IMR-90 (cell line): ENCODE measurements around the gene UNKL. TPM values are rescaled to one million over a fixed set of nuclear protein-coding genes. Genes with fewer than 3 reads are reported as not detected.

Experiments used
- ATAC-seq: fragments of 200-7000 bp; cut with Tn5 transposase; 2 replicates; pipeline ENCODE4 v1.9.1; 2020; ENCODE audit warnings: low read depth, mild to moderate bottlenecking, moderate library complexity
- BruUV-seq: library from RNA; stranded (reverse); fragments of 400-500 nt; replicated peaks from 2 replicates; lab custom pipeline; 2021; lab: Mats Ljungman, UMichigan
- CTCF ChIA-PET: fragments of 300-600 bp; formaldehyde crosslinking; extraction: SDS; loops from one replicate; lab custom pipeline; 2021; ENCODE audit warnings: antibody characterized with exemption; lab: Yijun Ruan, JAX
- POLR2A ChIA-PET: fragments of 300-600 bp; sonication (Branson Sonifier 250); formaldehyde crosslinking; loops from one replicate; lab custom pipeline; 2022; ENCODE audit warnings: antibody characterized with exemption; ENCODE audit not compliant: unreplicated experiment; lab: Charles Lee
- DNase-seq: peaks from one replicate; pipeline ENCODE4 v3.0.0; 2013
- H2AFZ ChIP-seq: replicated peaks from 2 replicates; pipeline ENCODE3; 2013; ENCODE audit warnings: low read length, mild to moderate bottlenecking; ENCODE audit not compliant: poor library complexity
- H2AK5ac ChIP-seq: 2 replicates; pipeline ENCODE4 v1.6.1; 2013; ENCODE audit warnings: low read depth, low read length, inconsistent platforms
- H2AK9ac ChIP-seq: replicated peaks from 2 replicates; pipeline ENCODE3; 2013; ENCODE audit warnings: mild to moderate bottlenecking, low read depth, low read length, moderate library complexity; ENCODE audit not compliant: poor library complexity
- H2BK120ac ChIP-seq: 2 replicates; pipeline ENCODE4 v1.6.1; 2013; ENCODE audit warnings: low read depth, low read length, inconsistent platforms
- H2BK15ac ChIP-seq: 3 replicates; pipeline ENCODE4 v1.6.1; 2013; ENCODE audit warnings: low read depth, low read length, inconsistent platforms
- H2BK20ac ChIP-seq: 2 replicates; pipeline ENCODE4 v1.6.1; 2013; ENCODE audit warnings: low read depth, mild to moderate bottlenecking, inconsistent platforms, low read length, moderate library complexity
- H2BK5ac ChIP-seq: 2 replicates; pipeline ENCODE4 v1.6.1; 2013; ENCODE audit warnings: mild to moderate bottlenecking, low read depth, low read length, inconsistent platforms; ENCODE audit not compliant: poor library complexity, severe bottlenecking
- H3K14ac ChIP-seq: replicated peaks from 2 replicates; pipeline ENCODE4 v1.6.1; 2013; ENCODE audit warnings: low read depth, low read length, inconsistent platforms
- H3K18ac ChIP-seq: 2 replicates; pipeline ENCODE4 v1.6.1; 2013; ENCODE audit warnings: low read depth, low read length, control low read depth
- H3K23ac ChIP-seq: 2 replicates; pipeline ENCODE4 v1.6.1; 2013; ENCODE audit warnings: low read depth, low read length, inconsistent platforms
- H3K27ac ChIP-seq: 2 replicates; pipeline ENCODE4 v1.5.1; 2013; ENCODE audit warnings: mild to moderate bottlenecking, control low read depth, low read length; ENCODE audit not compliant: insufficient read depth
- H3K27me3 ChIP-seq: 2 replicates; pipeline ENCODE4 v1.6.1; 2013; ENCODE audit warnings: low read length; ENCODE audit not compliant: control insufficient read depth, insufficient read depth
- H3K36me3 ChIP-seq: 2 replicates; pipeline ENCODE4 v1.6.1; 2013; ENCODE audit warnings: low read length, mixed read lengths; ENCODE audit not compliant: control insufficient read depth, insufficient read depth
- H3K4ac ChIP-seq: 2 replicates; pipeline ENCODE4 v1.6.1; 2013; ENCODE audit warnings: low read depth, low read length, inconsistent platforms
- H3K4me1 ChIP-seq: 2 replicates; pipeline ENCODE4 v1.6.1; 2013; ENCODE audit warnings: low read length, mixed read lengths; ENCODE audit not compliant: control insufficient read depth, insufficient read depth
- H3K4me2 ChIP-seq: 2 replicates; pipeline ENCODE4 v1.6.1; 2013; ENCODE audit warnings: low read depth, mild to moderate bottlenecking, control low read depth, low read length, moderate library complexity
- H3K4me3 ChIP-seq: 2 replicates; pipeline ENCODE4 v1.5.1; 2013; ENCODE audit warnings: low read depth, mild to moderate bottlenecking, control low read depth, low read length, moderate library complexity; ENCODE audit not compliant: insufficient read depth
- H3K56ac ChIP-seq: 2 replicates; pipeline ENCODE4 v1.6.1; 2013; ENCODE audit warnings: low read length, inconsistent platforms; ENCODE audit not compliant: insufficient read depth; ENCODE audit errors: extremely low read depth
- H3K79me1 ChIP-seq, 2 experiments: 2 replicates each; pipeline ENCODE4 v1.6.1; 2013; ENCODE audit warnings: low read length in 2 of 2, inconsistent platforms in 1 of 2, low read depth in 1 of 2
- H3K9ac ChIP-seq: 2 replicates; pipeline ENCODE4 v1.6.1; 2013; ENCODE audit warnings: low read depth, low read length, control low read depth
- H3K9me1 ChIP-seq: 2 replicates; pipeline ENCODE4 v1.6.1; 2013; ENCODE audit warnings: low read length, inconsistent platforms; ENCODE audit not compliant: insufficient read depth
- H3K9me3 ChIP-seq: 2 replicates; pipeline ENCODE4 v1.6.1; 2013; ENCODE audit warnings: low read length; ENCODE audit not compliant: control insufficient read depth, insufficient read depth
- H4K20me1 ChIP-seq: 2 replicates; pipeline ENCODE4 v1.6.1; 2013; ENCODE audit warnings: low read length, inconsistent platforms; ENCODE audit not compliant: insufficient read depth
- H4K5ac ChIP-seq: 2 replicates; pipeline ENCODE4 v1.6.1; 2013; ENCODE audit warnings: mild to moderate bottlenecking, low read depth, low read length, control low read depth
- H4K8ac ChIP-seq, 2 experiments: 2 replicates each; pipeline ENCODE4 v1.6.1; 2013; ENCODE audit warnings: low read depth in 2 of 2, low read length in 2 of 2, control low read depth in 1 of 2, inconsistent platforms in 1 of 2
- H4K91ac ChIP-seq: 2 replicates; pipeline ENCODE4 v1.6.1; 2013; ENCODE audit warnings: low read depth, low read length, inconsistent platforms; ENCODE audit not compliant: insufficient read depth
- BHLHE40 ChIP-seq: fragments of 150-350 bp; IDR thresholded peaks from 2 replicates; pipeline ENCODE4 v1.6.1; 2016; ENCODE audit warnings: mild to moderate bottlenecking, low read depth, low read length
- CHD1 ChIP-seq: IDR thresholded peaks from 2 replicates; pipeline ENCODE4 v1.6.1; 2012; ENCODE audit warnings: low read depth, low read length, improper control_type of control experiment
- CTCF ChIP-seq: conservative IDR thresholded peaks from 2 replicates; pipeline ENCODE4 v1.5.1; 2012; ENCODE audit warnings: mild to moderate bottlenecking, low read depth, low read length, improper control_type of control experiment
- FOS ChIP-seq: fragments of 150-350 bp; IDR thresholded peaks from 2 replicates; pipeline ENCODE4 v1.6.1; 2016; ENCODE audit warnings: low read depth, low read length
- MXI1 ChIP-seq: IDR thresholded peaks from 2 replicates; pipeline ENCODE4 v1.6.1; 2012; ENCODE audit warnings: low read depth, mild to moderate bottlenecking, low read length, moderate library complexity, borderline replicate concordance
- NFE2L2 ChIP-seq: fragments of 150-350 bp; IDR thresholded peaks from 2 replicates; pipeline ENCODE4 v1.6.1; 2016; ENCODE audit warnings: low read depth, mild to moderate bottlenecking, low read length
- POLR2A ChIP-seq: IDR thresholded peaks from 2 replicates; pipeline ENCODE4 v1.6.1; 2012; ENCODE audit warnings: mild to moderate bottlenecking, low read depth, low read length
- RAD21 ChIP-seq: IDR thresholded peaks from 2 replicates; pipeline ENCODE4 v1.6.1; 2012; ENCODE audit warnings: low read length, improper control_type of control experiment
- RCOR1 ChIP-seq: IDR thresholded peaks from 2 replicates; pipeline ENCODE4 v1.6.1; 2012; ENCODE audit warnings: mild to moderate bottlenecking, low read length, improper control_type of control experiment; ENCODE audit not compliant: insufficient replicate concordance
- WGBS, 2 experiments: methylation state at CpG; one replicate each; pipeline versions ENCODE4 v1.1.5 to v1.1.7; 2013; ENCODE audit warnings: missing lambda C conversion rate in 2 of 2; ENCODE audit not compliant: insufficient read length in 1 of 2; ENCODE audit errors: extremely low coverage in 2 of 2; 5-methylcytosine and 5-hydroxymethylcytosine counted together
- dilution Hi-C: fragments of 300-500 bp; cut with HindIII; formaldehyde crosslinking; loops from one replicate; pipeline ENCODE4 v1.14.3; 2018; ENCODE audit warnings: low sequenced_read_pairs; ENCODE audit not compliant: unreplicated experiment
- in situ Hi-C: fragments of 300-500 bp; cut with MboI; formaldehyde crosslinking; loops from 3 replicates; pipeline ENCODE4 v1.14.3; 2019; ENCODE audit warnings: low sequenced_read_pairs, inconsistent platforms, mixed read lengths
- intact Hi-C: fragments of 100-400 bp; cut with micrococcal nuclease; formaldehyde crosslinking; loops from 2 replicates; pipeline ENCODE4 v1.10.0; 2022
- polyA plus RNA-seq, 3 experiments: library from polyadenylated mRNA; depleted of rRNA; stranded (reverse); fragments of >200 nt; gene quantifications; 2 replicates each; pipeline ENCODE4 v1.2.3, GENCODE V29; 2012; ENCODE audit warnings: low replicate concordance in 1 of 3
- total RNA-seq: library from RNA; depleted of rRNA; stranded (reverse); fragments of >200 nt; gene quantifications from 2 replicates; pipeline ENCODE4 v1.2.3, GENCODE V29; 2012

Gene UNKL
- total and polyA plus RNA-seq, 2 of the 4 experiments (the other 2 are of a cell fraction): 4.1 to 13.3 TPM

DNA sequence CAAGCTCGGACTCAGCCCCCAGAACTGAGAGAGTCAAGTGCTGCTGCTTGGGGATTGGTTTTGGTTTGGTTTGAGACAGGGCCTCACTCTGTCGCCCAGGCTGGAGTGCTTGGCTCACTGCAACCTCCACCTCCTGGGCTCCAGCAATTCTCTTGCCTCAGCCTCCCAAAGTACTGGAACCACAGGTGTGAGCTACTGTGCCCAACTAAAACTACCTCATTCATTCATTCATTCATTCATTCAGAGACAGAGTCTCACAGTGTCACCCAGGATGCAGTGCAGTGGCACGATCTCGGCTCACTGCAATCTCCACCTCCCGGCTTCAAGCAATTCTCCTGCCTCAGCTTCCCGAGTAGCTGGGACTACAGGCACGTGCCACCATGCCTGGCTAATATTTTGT is 24.7 kb downstream of the UNKL start:
- no peak for TF ChIP-seq FOS
- TF ChIP-seq RCOR1: no peak
- TF ChIP-seq BHLHE40: no peak
- no peak for TF ChIP-seq POLR2A
- TF ChIP-seq MXI1: no peak
- no peak for TF ChIP-seq RAD21
- TF ChIP-seq NFE2L2: no peak
- TF ChIP-seq CHD1: no peak
- TF ChIP-seq CTCF: no peak
- Histone ChIP-seq H2AK9ac (no peak overlapping the region), H2BK120ac (no peak overlapping the region), H3K14ac (no peak overlapping the region), H3K4ac (no peak overlapping the region), H2BK20ac (no peak overlapping the region), H3K4me3 (no peak overlapping the region), H3K4me2 (no peak overlapping the region), H2BK5ac (no peak overlapping the region), H4K91ac (no peak overlapping the region), H4K5ac (no peak overlapping the region), H3K27me3 (no peaks in the 10 kb centered on the region), H3K18ac (no peak overlapping the region), H2AK5ac (no peak overlapping the region), H3K36me3 (peaks cover 43% of the 10 kb centered on the region), H3K4me1 (no peaks in the 10 kb centered on the region), H3K56ac (no peak overlapping the region), H4K20me1 (no peaks in the 10 kb centered on the region), H3K79me1 (no peaks in the 10 kb centered on the region; a peak in 1 of 4 replicates), H3K9ac (no peak overlapping the region), H3K27ac (no peak overlapping the region), H2AFZ (no peak overlapping the region), H4K8ac (no peak overlapping the region), H3K9me3 (no peaks in the 10 kb centered on the region), H2BK15ac (no peak overlapping the region), H3K23ac (no peak overlapping the region), H3K9me1 (0 out of 2 replicates have a peak, but pooled peaks cover 2% of the 10 kb centered on the region)
- intact Hi-C loops (no loop called here), dilution Hi-C loops (no loop called here), in situ Hi-C loops (no loop called here)
- no CpG with 5 or more reads among the region's 7 CpGs for WGBS, 2 experiments
- POLR2A ChIA-PET: no interaction called here
- CTCF ChIA-PET: no interaction called here
- no peak for DNase-seq
- BruUV-seq: no TSS peak
- ATAC-seq: no peak
